ENCODE data around the gene DNAJC5.
"Not testable (repeated sequence)": the region's sequence is repeated elsewhere in the genome, so short reads cannot be mapped to it uniquely, and the experiment has no call there.

The DNAJC5 gene, protein sequence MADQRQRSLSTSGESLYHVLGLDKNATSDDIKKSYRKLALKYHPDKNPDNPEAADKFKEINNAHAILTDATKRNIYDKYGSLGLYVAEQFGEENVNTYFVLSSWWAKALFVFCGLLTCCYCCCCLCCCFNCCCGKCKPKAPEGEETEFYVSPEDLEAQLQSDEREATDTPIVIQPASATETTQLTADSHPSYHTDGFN

DNA sequence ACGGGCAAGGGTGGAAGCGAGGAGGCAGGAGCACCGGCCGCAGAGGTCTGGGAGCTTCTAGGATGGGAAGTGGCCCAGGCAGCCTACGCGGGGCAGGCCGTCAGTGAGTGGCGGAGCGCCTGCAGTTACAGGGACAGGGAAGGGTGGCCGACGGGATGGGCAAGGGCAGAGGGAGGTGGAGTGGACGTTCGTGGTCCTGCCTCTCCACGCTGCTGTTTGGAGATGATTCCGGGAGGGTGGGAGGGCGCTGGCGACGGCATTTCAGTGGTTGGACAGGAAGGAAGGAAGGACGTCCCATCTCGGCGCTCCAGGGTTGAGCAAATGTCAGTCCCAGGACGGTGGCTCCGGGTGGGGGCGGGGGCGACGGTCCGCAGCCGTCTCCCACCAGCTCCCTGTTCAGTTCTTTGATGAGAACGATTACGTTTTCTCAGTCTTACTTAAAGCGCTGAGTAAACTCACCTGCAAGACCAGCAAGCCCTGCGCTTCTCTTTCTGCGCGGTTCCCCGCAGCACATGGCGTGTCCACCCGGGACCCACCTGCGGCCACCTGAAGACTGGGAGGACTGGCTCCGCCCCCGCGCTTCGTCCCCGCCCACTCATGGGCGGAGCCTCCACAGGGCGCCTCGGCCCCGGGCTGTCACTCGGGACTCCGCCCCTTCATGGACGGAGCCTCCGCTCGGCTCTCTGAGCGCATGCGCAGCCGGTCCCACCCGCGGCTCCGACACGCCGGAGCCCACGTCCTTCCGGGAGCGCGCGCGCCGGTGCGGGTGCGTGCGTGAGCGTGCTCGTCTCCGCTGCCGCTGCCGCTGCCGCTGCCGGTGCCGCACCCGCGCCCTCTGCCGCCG is at the start of gene DNAJC5:
DNAJC5 (plus strand) TSS at position 769 of the 844 bp plus-strand sequence. CDS start 33,220 bp downstream, outside the sequence.
- DNase-seq, result peak; percentile 97

DNA sequence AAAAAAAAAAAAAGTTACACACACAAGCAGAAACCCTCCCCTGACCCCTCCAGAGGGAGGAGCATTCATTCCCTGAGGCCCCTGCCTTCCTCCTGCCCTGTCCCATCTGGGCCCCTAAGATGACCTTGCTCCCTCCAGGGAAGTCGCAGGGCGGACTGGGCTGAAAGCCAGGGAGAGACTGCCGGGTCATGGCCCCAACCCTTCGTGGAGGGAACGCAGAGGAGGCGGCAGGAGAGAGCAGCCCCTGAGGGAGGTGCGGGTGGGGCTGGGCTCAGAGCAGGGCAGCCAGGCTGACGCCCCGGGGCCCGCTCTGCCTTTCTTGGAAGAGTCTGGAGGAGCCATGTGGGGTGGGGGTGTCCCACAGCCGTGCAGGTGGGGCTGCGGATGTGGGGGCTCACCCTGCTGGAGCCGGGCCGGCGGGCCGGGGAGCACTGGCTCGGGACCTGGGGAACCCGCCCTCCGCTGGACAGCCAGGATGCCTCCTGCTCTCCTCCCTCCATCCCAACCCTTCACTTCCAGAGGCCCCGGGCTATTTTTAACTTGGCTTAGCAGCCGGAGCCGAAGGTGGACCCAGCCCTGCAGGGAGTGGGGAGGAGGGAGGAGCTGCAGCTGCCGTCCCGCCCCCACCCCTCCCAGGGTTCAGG is 48.7 kb upstream of the DNAJC5 start:
- DNase-seq, result no peak

DNA sequence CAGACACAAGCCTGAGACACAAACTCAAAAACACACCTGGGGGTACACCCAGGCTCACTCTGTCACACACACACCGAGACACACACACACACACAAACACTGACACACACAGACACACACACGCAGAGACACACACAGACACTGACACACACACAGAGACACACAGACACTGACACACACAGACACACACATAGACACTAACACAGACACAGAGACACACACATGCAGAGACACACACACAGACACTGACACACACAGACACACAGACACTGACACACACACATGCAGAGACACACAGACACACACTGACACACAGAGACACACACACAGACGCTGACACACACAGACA is 48.1 kb upstream of the DNAJC5 start:
- DNase-seq, result no peak

DNA sequence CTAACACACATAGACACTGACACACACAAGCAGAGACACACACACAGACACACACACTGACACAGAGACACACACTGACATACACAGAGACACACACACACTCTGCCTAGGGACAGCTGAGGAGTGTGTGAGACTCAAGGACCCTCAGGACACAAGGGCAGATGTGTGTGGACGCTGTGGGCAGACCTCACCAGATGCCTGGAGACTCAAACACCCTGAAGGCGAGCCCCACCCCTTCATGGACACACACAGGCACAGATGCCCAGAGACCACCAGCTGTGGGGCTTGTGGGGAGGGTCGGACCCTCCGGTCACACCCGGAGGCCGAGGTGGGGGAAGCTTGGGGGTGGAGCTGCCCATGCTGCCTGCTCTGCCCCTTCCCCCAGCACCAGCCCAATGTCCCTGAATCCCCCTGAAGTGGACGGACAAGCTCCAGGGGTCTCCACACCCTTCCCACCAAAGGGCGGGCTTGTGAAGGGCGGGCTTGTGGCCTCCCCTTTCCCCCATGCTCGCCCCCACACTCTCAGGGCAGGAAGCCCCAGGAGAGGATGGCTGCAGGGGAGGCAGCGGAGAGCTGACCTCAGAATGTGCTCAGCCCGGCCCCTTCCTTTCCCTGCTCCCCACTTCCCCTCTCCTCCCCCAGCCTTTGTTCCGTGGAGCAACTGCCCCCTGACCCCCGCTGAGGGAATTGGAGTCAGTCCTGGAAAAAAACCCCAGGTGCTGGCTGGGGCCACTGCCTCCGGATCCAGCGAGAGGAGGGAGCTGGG is 47.5 kb upstream of the DNAJC5 start:
- no peak for DNase-seq

DNA sequence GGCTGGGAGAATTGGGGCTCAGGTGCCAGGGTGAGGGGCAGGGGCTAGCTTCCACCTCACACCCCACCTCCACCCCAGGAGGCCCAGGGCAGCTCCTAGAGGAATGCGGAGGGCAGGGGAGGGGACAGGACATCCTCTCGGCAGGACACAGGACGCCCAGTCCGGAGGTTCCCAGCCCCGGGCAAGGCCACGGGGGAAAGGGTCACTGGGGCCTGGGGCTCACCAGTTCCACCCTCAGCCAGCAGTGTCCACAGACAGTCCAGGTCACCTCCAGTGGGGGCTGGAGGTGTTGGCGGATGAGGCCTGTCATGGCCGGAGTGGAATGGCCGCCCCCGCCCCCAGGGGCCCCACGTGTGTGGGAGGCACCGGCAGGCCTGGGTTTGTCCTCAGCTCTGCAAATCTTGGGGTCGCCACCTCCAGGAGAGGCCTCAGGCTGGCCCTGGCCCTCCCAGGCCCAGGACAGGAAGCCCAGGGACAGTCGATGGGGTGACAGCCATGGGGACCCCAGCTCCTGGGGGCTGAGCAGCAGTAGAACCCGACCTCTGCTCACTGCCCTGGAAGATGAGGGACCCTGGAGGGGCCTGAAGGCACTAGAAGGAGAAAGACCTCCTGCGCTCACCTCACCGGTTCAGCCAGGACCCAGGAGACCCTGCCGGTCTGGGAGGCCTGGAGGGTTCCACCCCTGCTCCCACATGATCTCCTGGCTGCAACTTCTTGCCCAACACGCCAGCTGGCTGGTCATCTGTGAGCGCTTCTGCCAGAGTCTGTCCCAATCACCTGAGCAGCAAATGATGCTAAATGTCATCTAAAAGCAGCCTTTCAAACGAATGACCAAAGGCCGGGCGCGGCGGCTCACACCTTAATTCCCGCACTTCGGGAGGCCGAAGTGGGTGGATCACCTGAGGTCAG is 46.7 kb upstream of the DNAJC5 start:
- DNase-seq, result no peak

DNA sequence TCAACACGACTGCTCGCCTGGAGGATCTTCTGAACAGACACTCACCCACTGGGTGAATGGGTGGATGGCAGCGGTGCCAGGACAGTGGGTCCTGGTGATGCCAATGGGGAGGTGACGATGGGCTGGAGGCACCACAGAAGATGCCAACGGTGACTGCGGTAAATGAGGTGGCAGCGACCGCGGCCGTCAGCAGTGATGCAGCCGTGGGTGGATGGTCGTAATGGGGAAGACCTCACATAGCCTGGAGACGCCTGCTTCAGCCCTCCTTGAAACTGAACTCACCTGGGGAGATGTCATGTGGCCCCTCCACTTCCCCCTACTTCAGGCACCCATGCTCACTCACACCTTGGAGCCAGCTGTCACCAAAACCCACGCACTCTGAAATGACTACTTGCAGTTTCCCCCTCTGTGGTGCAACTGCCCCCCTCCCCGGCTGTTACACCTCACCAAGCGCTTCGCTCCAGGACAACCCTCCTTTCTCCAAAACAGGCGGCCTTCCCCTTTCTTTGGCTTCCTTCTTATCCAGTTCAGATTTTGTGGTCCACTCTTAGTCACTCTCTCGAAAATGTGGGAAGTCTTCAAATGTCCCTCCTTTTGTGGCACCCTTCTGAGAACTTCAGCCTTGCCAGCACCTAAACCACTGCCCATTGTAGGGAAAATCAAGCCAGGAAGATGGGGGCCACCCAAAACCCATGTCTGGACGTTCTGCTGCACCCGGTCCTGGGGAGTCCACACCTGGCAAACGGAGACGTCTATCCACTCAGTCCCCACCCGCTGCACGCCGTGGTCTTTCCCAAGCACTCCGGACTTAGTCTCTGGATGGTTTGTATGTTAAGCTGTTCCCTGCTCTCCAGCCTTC is 44.0 kb upstream of the DNAJC5 start:
- no peak for DNase-seq

DNA sequence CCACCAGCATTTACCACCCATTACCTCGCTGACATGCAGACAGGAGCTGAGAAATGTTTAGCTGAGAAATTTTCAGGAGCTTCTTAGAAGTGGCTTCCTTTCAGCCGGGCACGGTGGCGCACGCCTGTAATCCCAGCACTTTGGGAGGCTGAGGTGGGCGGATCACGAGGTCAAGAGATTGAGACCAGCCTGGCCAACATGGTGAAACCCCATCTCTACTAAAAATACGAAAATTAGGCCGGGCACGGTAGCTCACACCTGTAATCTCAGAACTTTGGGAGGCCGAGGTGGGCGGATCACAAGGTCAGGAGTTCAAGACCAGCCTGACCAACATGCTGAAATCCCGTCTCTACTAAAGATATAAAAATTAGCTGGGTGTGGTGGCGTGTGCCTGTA is 43.4 kb upstream of the DNAJC5 start:
- not testable (repeated sequence) for DNase-seq

DNA sequence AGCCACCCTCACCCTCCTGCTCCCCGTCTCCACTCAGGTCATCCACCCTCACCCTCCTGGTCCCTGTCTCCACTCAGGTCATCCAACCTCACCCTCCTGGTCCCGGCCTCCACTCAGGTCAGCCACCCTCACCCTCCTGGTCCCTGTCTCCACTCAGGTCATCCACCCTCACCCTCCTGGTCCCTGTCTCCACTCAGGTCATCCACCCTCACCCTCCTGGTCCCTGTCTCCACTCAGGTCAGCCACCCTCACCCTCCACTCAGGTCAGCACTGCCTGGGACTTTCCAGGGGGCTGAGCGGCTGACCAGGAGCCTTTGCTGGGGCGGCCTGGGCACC is 41.2 kb upstream of the DNAJC5 start:
- DNase-seq, result not testable (repeated sequence)

DNA sequence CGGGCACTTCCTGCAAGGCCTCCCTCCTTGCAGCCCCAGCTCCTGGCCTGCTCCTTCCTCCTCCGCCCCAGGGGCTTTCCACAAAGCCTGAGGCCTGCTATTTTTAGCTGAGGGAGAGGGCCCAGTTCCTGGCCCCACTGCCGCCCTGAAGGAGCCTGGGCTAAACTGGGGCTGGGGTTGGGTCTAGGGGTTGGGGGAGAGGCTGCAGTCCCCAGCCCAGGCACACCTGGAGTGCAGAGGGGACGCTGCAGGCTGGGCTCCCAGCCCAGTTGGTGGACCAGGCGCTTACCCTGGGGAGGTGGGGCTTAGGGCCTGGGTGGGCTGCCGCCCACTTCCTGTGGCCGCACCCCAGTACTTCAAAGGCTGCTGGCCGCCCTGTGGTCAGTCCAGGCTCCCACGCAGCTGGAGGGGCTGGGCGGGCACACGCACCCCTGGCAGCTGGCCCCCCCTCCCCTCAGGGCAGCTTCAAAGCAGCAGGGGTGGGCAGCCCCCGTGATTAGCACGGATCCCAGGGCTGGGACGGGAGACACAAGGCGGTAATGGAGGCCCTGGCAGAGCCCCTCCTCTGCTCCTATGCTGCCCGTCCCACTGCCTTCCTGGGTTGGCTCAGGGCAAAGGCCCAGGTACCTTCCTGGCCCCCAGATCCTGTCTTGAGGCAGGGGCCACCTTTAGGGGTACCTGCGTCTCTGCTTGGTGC is 40.7 kb upstream of the DNAJC5 start:
- no peak for DNase-seq

DNA sequence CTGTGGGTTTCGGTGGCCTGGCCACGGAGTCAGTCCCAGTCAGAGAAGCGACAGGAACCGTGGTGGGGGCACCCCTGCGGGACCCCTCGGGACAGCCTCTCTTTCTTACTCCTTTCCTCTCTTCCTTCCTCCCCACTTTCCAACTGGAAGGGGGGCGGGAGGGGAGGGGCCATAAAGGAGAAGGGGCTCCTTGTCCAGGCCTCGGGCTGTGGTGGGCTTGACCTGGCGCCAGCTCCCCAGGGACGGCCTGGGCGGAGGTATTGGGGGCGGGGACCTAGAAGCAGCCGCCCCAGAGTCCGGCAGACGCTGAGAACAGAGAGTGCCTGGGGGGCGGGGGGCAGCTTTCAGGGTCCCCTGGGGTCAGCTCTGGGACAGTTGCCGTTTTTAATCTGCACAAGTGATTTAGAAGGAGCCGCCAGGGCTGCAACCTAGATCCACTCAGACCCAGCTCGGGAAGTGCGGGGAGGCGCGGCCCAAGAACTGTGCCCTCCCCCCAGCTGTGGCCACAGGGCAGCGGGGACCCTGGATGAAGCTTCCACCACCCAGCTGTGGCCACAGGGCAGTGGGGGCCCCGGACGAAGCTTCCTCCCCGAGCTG is 40.1 kb upstream of the DNAJC5 start:
- no peak for DNase-seq

DNA sequence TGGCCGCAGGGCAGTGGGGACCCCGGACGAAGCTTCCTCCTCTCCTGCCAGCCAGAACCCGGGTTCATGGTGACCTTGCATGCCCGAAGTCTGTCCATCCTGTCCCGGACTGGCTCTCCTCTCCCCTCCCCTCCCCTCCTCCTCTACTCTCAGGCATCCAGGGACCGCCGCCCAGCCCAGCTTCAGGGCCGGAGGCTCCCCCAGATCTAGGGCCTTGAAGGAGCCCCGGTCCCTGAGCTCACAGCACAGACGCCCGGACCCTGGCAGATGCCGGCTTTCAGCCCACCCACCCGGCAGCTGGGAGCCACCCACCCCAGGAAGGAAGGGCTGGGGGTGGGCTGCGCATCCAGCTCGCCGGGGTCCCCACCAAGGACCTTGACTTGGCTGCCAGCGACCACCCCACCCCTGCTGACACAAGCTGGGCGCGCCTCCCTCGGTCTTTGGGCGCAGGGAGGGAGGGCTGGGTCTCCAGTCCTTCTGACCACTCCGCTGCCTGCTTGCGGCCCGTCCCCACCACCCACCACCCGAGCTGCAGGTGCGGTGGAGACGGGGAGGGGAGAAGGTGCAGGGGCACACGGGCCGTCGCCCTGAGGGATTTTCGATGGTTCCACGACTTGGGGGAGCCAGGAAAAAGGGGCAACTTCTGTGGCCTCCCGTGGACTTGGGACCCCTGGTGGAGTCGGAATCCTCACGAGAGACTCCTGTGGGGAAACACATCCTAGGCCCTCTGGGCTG is 39.4 kb upstream of the DNAJC5 start:
- no peak for DNase-seq

DNA sequence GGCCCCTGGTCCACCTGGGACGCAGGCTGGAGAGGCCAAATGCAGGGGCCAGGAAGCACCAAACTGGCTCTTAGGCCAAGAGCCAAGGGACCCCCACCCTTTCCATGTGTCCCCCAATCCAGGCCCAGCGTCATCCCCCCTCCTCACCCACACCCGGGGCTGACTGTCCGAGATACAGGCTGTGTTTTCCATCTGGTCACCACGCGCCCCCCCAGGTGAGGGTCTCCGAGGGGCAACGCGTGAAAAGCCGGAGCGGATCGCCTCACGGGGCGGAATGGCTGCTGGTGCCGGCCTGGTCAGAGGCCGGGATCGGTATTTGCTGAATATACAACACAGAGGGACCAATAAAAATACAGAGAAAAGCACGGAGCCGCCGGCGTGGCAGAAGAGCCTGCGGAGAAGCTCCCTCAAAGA is 38.8 kb upstream of the DNAJC5 start:
- no peak for DNase-seq

DNA sequence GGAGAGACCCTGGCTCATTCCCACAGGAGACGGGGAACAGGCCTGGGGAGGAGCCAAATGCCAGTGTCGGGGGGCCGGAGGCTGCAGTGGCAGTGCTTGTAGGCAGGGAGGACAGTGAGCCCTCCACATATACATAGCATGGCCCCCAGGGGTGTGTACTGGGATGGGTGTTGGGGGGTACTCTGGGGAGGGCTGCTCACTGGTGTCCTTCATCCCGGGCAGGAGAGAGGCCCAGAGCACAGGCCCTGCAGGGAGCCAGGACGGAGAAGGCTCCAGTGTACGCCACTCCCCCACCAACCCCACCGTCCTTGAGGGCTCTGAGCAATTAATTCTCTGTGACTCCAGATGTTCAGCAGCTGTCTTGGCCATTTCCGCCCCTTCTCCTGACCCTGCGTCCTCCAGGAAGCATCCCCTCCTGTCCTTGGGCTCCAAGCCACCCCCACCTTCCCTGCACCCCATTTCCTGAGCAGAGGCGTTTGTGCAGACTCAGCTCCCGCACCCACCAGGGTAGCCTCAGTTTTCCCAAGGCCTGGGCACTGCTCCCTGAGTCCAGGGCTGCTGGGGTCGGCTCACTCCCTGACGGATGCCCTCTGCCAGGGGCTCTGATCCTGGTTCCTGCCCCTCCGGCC is 37.0 kb upstream of the DNAJC5 start:
- DNase-seq, result no peak

DNA sequence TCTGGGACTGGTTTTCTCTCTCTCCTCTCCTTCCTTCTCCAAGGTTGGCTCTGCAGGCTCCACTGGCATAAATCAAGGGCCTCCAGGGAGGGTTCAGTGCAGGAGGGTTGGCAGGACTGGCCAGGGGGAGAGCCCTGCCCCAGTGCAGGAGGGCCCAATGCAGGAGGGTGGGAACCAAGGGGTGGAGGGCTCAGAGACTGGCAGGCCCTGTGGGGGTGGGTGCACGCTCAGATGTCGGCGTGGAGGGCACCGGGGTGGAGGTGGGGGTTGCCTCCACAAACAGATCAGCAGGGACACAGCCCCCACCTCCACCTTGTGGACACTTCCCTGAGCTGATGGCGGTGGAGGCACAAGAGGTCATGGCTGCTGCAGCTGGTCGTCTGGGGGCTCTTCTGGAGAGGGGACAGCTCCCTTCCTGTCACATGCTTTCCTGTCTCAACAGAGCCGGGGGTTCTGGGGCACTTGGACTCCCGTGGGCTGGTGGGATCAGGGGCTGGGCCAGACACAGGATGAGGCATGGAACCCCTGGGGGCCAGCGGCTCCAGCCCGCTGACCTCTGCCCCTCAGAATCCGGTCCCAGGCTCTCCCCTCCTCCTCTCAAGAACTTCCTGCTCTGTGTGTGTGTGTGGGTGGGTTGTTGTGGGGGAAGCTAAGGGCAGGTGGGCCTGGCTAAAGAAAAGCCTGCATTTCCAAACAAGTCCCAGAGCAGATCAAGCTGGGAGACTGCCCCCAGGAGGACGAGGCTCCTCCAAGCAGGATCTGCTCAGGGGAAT is 36.3 kb upstream of the DNAJC5 start:
- DNase-seq, result no peak

DNA sequence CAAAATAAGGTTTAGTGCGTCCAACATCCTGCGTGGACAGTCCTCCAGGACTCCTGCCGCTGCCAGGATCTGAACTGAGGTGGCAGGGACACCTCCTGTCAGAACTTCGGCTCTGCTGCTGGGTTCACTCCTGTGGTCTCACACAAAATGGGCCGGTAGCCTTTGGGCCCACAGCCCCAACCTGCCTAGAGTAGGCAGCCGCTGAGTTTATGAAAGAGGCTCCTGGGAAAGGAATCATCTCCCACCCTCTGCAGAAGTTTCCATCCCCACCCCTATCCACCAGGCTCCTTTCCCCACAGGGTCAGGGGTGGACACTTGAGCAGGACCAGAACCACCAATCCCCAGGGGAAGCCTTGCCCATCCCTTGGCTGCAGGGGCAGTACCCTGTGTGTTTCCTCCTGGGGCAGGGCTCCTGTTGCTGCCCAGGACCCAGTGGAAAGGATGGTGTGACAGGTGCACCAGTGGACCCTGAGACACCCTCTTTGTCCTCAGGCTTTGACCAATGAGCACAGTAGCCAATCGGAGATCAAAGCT is 35.7 kb upstream of the DNAJC5 start:
- DNase-seq, result no peak

DNA sequence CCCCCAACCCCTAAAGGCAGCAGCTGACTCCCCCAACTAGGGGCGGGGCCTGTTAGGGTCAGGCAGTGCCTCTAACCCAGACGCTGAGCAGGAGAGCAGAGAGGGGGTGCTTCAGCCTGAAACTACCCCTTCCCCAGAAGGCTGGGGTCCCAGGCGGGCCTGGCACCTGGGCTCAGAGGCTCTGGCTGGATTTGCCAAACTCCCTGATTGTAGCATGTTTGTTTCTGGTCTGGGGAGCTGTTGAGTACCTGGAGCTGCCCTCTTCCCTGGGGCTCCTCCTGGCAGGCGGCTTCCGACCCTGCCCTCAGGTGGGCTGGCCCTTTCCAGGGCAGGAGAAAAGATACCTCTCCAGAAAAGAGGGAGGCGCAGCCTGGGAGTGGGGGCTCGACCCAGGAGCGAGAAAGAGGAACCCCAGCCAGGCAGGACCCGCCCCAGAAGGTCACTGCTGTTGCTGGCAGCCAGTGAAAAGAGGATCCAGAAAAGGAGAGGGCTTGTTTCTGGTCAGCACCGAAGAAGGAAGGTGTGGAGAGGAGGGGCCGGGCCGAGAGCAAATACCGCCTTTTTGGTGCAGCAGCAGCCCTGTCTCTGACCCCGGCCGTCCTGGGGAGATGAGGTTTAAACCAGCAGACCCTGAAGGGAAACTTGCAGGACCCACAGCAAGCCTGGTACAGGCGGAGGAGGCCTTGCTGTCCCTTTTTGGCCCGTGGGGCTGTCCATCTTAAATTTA is 34.4 kb upstream of the DNAJC5 start:
- peak; percentile 20 for DNase-seq

DNA sequence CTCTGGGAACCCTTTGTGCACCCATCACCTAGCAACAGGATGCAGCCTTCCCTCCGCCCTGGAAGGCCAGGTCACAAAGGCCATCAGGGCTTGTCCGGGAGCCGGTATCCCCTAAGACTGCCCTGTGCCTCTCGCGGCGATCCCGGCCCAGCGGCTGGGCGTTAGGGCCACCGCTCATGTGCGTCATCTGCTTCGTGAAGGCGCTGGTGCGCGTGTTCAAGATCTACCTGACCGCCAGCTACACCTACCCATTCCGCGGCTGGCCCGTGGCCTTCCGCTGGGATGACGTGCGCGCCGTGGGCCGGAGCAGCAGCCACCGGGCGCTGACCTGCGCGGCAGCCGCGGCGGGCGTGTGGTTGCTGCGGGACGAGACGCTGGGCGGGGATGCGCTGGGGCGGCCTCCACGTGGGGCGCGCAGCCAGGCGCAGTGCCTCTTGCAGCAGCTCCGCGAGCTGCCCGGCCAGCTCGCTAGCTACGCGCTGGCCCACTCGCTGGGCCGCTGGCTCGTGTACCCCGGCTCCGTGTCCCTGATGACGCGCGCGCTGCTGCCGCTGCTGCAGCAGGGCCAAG is 33.5 kb upstream of the DNAJC5 start, which contains the start of gene ABHD16B:
ABHD16B (plus strand) TSS at position 134 of the 570 bp plus-strand sequence; CDS start at position 177, 43 bp downstream.
- DNase-seq, result no peak
